ENCODE data around the gene GREB1.

The GREB1 gene

GRCh38 chr2:11577101-11577883 lies 43.4 kb downstream of the GREB1 start:
- ATAC-seq (no peak), DNase-seq (no peak)
- Mint-ChIP-seq H3K4me3 (no peak overlapping the region), H3K4me1 (peaks cover under 1% of the 10 kb centered on the region), H3K27ac (no peak overlapping the region), H3K27me3 (peaks cover 25% of the 10 kb centered on the region), H3K9me3 (no peaks in the 10 kb centered on the region)

- Mint-ChIP-seq H3K4me1 (peaks cover 9% of the 10 kb centered on the region), H3K9me3 (no peaks in the 10 kb centered on the region), H3K27ac (no peak overlapping the region), H3K27me3 (peaks cover 33% of the 10 kb centered on the region), H3K4me3 (no peak overlapping the region)
- no peak for ATAC-seq
- no peak for DNase-seq
Measured at GRCh38 chr2:11578081-11578948, 44.5 kb downstream of the GREB1 start.

- ATAC-seq (no peak), DNase-seq (no peak)
- H3K27me3 Mint-ChIP-seq, result peaks cover 33% of the 10 kb centered on the region
- peak overlapping the region in 1 of 2 donors; percentile 13 for H3K27ac Mint-ChIP-seq
- H3K9me3 Mint-ChIP-seq, result no peaks in the 10 kb centered on the region
- H3K4me1 Mint-ChIP-seq, result peaks cover 18% of the 10 kb centered on the region
- no peak overlapping the region for H3K4me3 Mint-ChIP-seq
Measured at GRCh38 chr2:11578986-11579774, 45.3 kb downstream of the GREB1 start.

GRCh38 chr2:11579867-11580659 lies 46.2 kb downstream of the GREB1 start:
- no peak for ATAC-seq
- H3K27me3 Mint-ChIP-seq, result peaks cover 41% of the 10 kb centered on the region
- no peak overlapping the region for H3K4me3 Mint-ChIP-seq
- H3K4me1 Mint-ChIP-seq, result peaks cover 20% of the 10 kb centered on the region
- H3K9me3 Mint-ChIP-seq, result no peaks in the 10 kb centered on the region
- H3K27ac Mint-ChIP-seq, result no peak overlapping the region
- DNase-seq, result no peak

GRCh38 chr2:11580697-11581096 lies 46.9 kb downstream of the GREB1 start:
- peaks cover 47% of the 10 kb centered on the region for H3K27me3 Mint-ChIP-seq
- H3K4me3 Mint-ChIP-seq, result no peak overlapping the region
- H3K27ac Mint-ChIP-seq, result no peak overlapping the region
- no peaks in the 10 kb centered on the region for H3K9me3 Mint-ChIP-seq
- no peak for DNase-seq
- H3K4me1 Mint-ChIP-seq, result peaks cover 20% of the 10 kb centered on the region
- ATAC-seq, result no peak

- no peak for DNase-seq
- Mint-ChIP-seq H3K27me3 (peaks cover 49% of the 10 kb centered on the region), H3K4me3 (no peak overlapping the region), H3K27ac (peak overlapping the region in 1 of 2 donors; percentile 16), H3K9me3 (no peaks in the 10 kb centered on the region), H3K4me1 (peaks cover 20% of the 10 kb centered on the region)
- ATAC-seq, result no peak
Measured at GRCh38 chr2:11581124-11581796, 47.4 kb downstream of the GREB1 start.

- peaks cover 49% of the 10 kb centered on the region for H3K27me3 Mint-ChIP-seq
- H3K4me3 Mint-ChIP-seq, result no peak overlapping the region
- H3K9me3 Mint-ChIP-seq, result no peaks in the 10 kb centered on the region
- no peak overlapping the region for H3K27ac Mint-ChIP-seq
- DNase-seq, result no peak
- peaks cover 20% of the 10 kb centered on the region for H3K4me1 Mint-ChIP-seq
- no peak for ATAC-seq
Measured at GRCh38 chr2:11581797-11582611, 48.2 kb downstream of the GREB1 start.

- DNase-seq (no peak), ATAC-seq (no peak)
- Mint-ChIP-seq H3K4me1 (peaks cover 20% of the 10 kb centered on the region), H3K9me3 (no peaks in the 10 kb centered on the region), H3K4me3 (no peak overlapping the region), H3K27me3 (peaks cover 48% of the 10 kb centered on the region), H3K27ac (no peak overlapping the region)
Measured at GRCh38 chr2:11582612-11582861, 48.7 kb downstream of the GREB1 start.

- peak; percentile 35 for ATAC-seq
- Mint-ChIP-seq H3K9me3 (no peaks in the 10 kb centered on the region), H3K27ac (peak overlapping the region in 1 of 2 donors; percentile 69), H3K4me1 (peaks cover 20% of the 10 kb centered on the region), H3K4me3 (no peak overlapping the region), H3K27me3 (peaks cover 43% of the 10 kb centered on the region)
- peak; percentile 65 to 71 for DNase-seq
Measured at GRCh38 chr2:11582862-11583752, 49.3 kb downstream of the GREB1 start.

- peaks cover 40% of the 10 kb centered on the region for H3K27me3 Mint-ChIP-seq
- peak overlapping the region in 1 of 2 donors; percentile 75 for H3K27ac Mint-ChIP-seq
- DNase-seq, result peak; percentile 86 to 92
- H3K4me3 Mint-ChIP-seq, result peak overlapping the region in 1 of 2 donors; percentile 22
- ATAC-seq, result peak; percentile 96
- H3K9me3 Mint-ChIP-seq, result no peaks in the 10 kb centered on the region
- H3K4me1 Mint-ChIP-seq, result peaks cover 20% of the 10 kb centered on the region
Measured at GRCh38 chr2:11583840-11584524, 50.1 kb downstream of the GREB1 start.

GRCh38 chr2:11584525-11585056 lies 50.7 kb downstream of the GREB1 start:
- Mint-ChIP-seq H3K4me1 (peaks cover 20% of the 10 kb centered on the region), H3K27ac (no peak overlapping the region), H3K27me3 (peaks cover 34% of the 10 kb centered on the region), H3K4me3 (no peak overlapping the region), H3K9me3 (no peaks in the 10 kb centered on the region)
- ATAC-seq, result no peak
- DNase-seq, result no peak

GRCh38 chr2:11585071-11585470 lies 51.2 kb downstream of the GREB1 start:
- Mint-ChIP-seq H3K27me3 (peaks cover 33% of the 10 kb centered on the region), H3K4me1 (peaks cover 20% of the 10 kb centered on the region), H3K4me3 (no peak overlapping the region), H3K9me3 (no peaks in the 10 kb centered on the region), H3K27ac (no peak overlapping the region)
- DNase-seq (no peak), ATAC-seq (no peak)
